CD14-positive monocyte (primary cell): ENCODE measurements around the gene SOBP. TPM values are rescaled to one million over a fixed set of nuclear protein-coding genes. Genes with fewer than 3 reads are reported as not detected.
A peak's percentile ranks its signal among the peaks of the same experiment; 100 is the strongest.

Source experiments
- DNase-seq, 3 donors: peaks; one replicate each; pipeline ENCODE4 v3.0.0-alpha.2; 2011 to 2022
- H2AFZ ChIP-seq: 2 replicates; pipeline ENCODE4 v1.6.0; 2012; ENCODE audit warnings: mild to moderate bottlenecking, low read depth, low read length, inconsistent platforms; ENCODE audit not compliant: insufficient read depth, poor library complexity, severe bottlenecking
- H3K27ac ChIP-seq, 2 donors: 1 replicate in 1 of 2; 2 replicates in 1 of 2; pipeline ENCODE4 v1.5.1; 2012 to 2013; ENCODE audit warnings: low read length in 2 of 2, control low read depth in 1 of 2, inconsistent platforms in 1 of 2, low read depth in 1 of 2, mild to moderate bottlenecking in 1 of 2
- H3K27me3 ChIP-seq, 2 donors: one replicate each; pipeline versions ENCODE4 v1.6.0 to v1.6.1; 2011 to 2013; ENCODE audit warnings: low read length in 2 of 2; ENCODE audit not compliant: control insufficient read depth in 2 of 2, insufficient read depth in 2 of 2
- H3K36me3 ChIP-seq, 2 donors: replicated peaks in 1 of 2; 1 replicate in 1 of 2; 2 replicates in 1 of 2; pipeline versions ENCODE4 v1.5.1 to v1.6.1; 2012 to 2013; ENCODE audit warnings: low read length in 2 of 2, control low read depth in 1 of 2, inconsistent platforms in 1 of 2, mild to moderate bottlenecking in 1 of 2; ENCODE audit not compliant: insufficient read depth in 2 of 2, control insufficient read depth in 1 of 2
- H3K4me1 ChIP-seq, 2 donors: 1 replicate in 1 of 2; 2 replicates in 1 of 2; pipeline versions ENCODE4 v1.5.1 to v1.6.1; 2012 to 2013; ENCODE audit warnings: low read length in 2 of 2, control low read depth in 1 of 2, inconsistent platforms in 1 of 2, mild to moderate bottlenecking in 1 of 2, moderate library complexity in 1 of 2; ENCODE audit not compliant: insufficient read depth in 2 of 2, control insufficient read depth in 1 of 2
- H3K4me2 ChIP-seq: replicated peaks from 2 replicates; pipeline ENCODE3; 2012; ENCODE audit warnings: low read length, moderate library complexity, mild to moderate bottlenecking; ENCODE audit not compliant: poor library complexity, severe bottlenecking; ENCODE audit errors: extremely low read depth
- H3K4me3 ChIP-seq, 3 experiments: fragments of 200-600 bp in 1 of 3; sonication (generic) in 1 of 3; replicated peaks in 1 of 3; 1 replicate in 2 of 3; 2 replicates in 1 of 3; pipeline ENCODE4 v1.5.1; 2011 to 2013; ENCODE audit warnings: low read length in 3 of 3, mild to moderate bottlenecking in 3 of 3, control low read depth in 2 of 3, low read depth in 2 of 3, inconsistent platforms in 1 of 3, moderate library complexity in 1 of 3
- H3K79me2 ChIP-seq: 2 replicates; pipeline ENCODE4 v1.6.0; 2012; ENCODE audit warnings: mild to moderate bottlenecking, control low read depth, inconsistent platforms, low read length, moderate library complexity; ENCODE audit not compliant: insufficient read depth
- H3K9ac ChIP-seq: 2 replicates; pipeline ENCODE4 v1.6.0; 2017; ENCODE audit warnings: low read length, mild to moderate bottlenecking; ENCODE audit not compliant: insufficient read depth, poor library complexity, severe bottlenecking
- H3K9me3 ChIP-seq, 2 donors: replicated peaks in 1 of 2; 1 replicate in 1 of 2; 2 replicates in 1 of 2; pipeline versions ENCODE4 v1.5.1 to v1.6.1; 2012 to 2013; ENCODE audit warnings: low read length in 2 of 2, control low read depth in 1 of 2; ENCODE audit not compliant: control insufficient read depth in 1 of 2, insufficient read depth in 1 of 2
- H4K20me1 ChIP-seq: 2 replicates; pipeline ENCODE4 v1.6.0; 2012; ENCODE audit warnings: mild to moderate bottlenecking, low read length, control low read depth, moderate library complexity; ENCODE audit not compliant: insufficient read depth
- H3K27ac Mint-ChIP-seq, 7 donors: one replicate each; pipeline ENCODE4 v1.8.0; 2020; ENCODE audit warnings: mild to moderate bottlenecking in 7 of 7, mixed read lengths in 7 of 7, moderate library complexity in 6 of 7, inconsistent platforms in 2 of 7
- H3K27me3 Mint-ChIP-seq, 3 donors: one replicate each; pipeline ENCODE4 v1.8.0; 2021 to 2022; ENCODE audit warnings: low read depth in 3 of 3, mild to moderate bottlenecking in 3 of 3, mixed read lengths in 3 of 3, moderate library complexity in 3 of 3, inconsistent platforms in 1 of 3
- H3K36me3 Mint-ChIP-seq, 2 donors: one replicate each; pipeline ENCODE4 v1.8.0; 2020; ENCODE audit warnings: mixed read lengths in 2 of 2, inconsistent platforms in 1 of 2, mild to moderate bottlenecking in 1 of 2
- H3K4me1 Mint-ChIP-seq: one replicate; pipeline ENCODE4 v1.8.0; 2020; ENCODE audit warnings: mild to moderate bottlenecking, mixed read lengths
- H3K4me3 Mint-ChIP-seq, 2 donors: one replicate each; pipeline ENCODE4 v1.8.0; 2020; ENCODE audit warnings: mild to moderate bottlenecking in 2 of 2, mixed read lengths in 2 of 2, moderate library complexity in 1 of 2
- H3K9me3 Mint-ChIP-seq, 7 donors: one replicate each; pipeline ENCODE4 v1.8.0; 2020 to 2022; ENCODE audit warnings: mixed read lengths in 7 of 7, mild to moderate bottlenecking in 6 of 7, moderate library complexity in 6 of 7, inconsistent platforms in 2 of 7
- CTCF ChIP-seq: fragments of 200-600 bp; IDR thresholded peaks from one replicate; pipeline ENCODE4 v1.8.0; 2022; ENCODE audit warnings: antibody characterized with exemption, mild to moderate bottlenecking
- WGBS: methylation state at CpG from one replicate; pipeline ENCODE4 v1.1.5; 2013; ENCODE audit warnings: missing lambda C conversion rate; ENCODE audit not compliant: insufficient coverage; 5-methylcytosine and 5-hydroxymethylcytosine counted together
- intact Hi-C, 2 donors: fragments of 100-400 bp; cut with micrococcal nuclease; formaldehyde crosslinking; loops; one replicate each; pipeline versions ENCODE4 v1.15.0 to v1.15.1; 2023
- polyA plus RNA-seq, 3 donors: library from polyadenylated mRNA; depleted of rRNA in 1 of 3; unstranded in 2 of 3; stranded (reverse) in 1 of 3; fragments of 300-500 nt in 2 of 3; fragments of >200 nt in 1 of 3; fragmentation: Illumina TruSeq in 2 of 3; gene quantifications; 1 replicate in 2 of 3; 2 replicates in 1 of 3; pipeline ENCODE4 v1.2.3, GENCODE V29; 2012 to 2021

Gene SOBP
- polyA plus RNA-seq, 3 donors = not detected

GRCh38 chr6:107667790-107668189 lies 177.9 kb downstream of the SOBP start:
- Mint-ChIP-seq H3K36me3 (no peaks in the 10 kb centered on the region), H3K27ac (no peak overlapping the region), H3K27me3 (peaks cover 45 to 71% (median 50%) of the 10 kb centered on the region in 3 donors), H3K4me3 (peak overlapping the region in 1 of 2 donors; percentile 20), H3K4me1 (peaks cover 27% of the 10 kb centered on the region), H3K9me3 (no peaks in the 10 kb centered on the region)
- Histone ChIP-seq H3K4me2 (no peak overlapping the region), H2AFZ (no peak overlapping the region), H3K4me1 (peaks cover 18 to 21% of the 10 kb centered on the region in 2 donors), H3K36me3 (no peaks in the 10 kb centered on the region), H3K9me3 (no peaks in the 10 kb centered on the region), H3K79me2 (no peaks in the 10 kb centered on the region), H3K27me3 (peaks cover 16 to 44% of the 10 kb centered on the region in 2 donors), H3K4me3 (no peak overlapping the region), H3K27ac (no peak overlapping the region), H3K9ac (no peak overlapping the region), H4K20me1 (no peaks in the 10 kb centered on the region)
- intact Hi-C loops = no loop called here
- WGBS = 100% methylated on average over 1 of the region's 3 CpGs
- DNase-seq = no peak
- no peak for TF ChIP-seq CTCF

GRCh38 chr6:107668743-107669474 lies 179.0 kb downstream of the SOBP start:
- no peak overlapping the region for H2AFZ ChIP-seq
- whole genome bisulfite sequencing = 94% methylated on average over 13 of the region's 23 CpGs
- H3K27me3 ChIP-seq = peaks cover 16 to 48% of the 10 kb centered on the region in 2 donors
- DNase-seq = no peak
- H3K4me3 ChIP-seq = no peak overlapping the region
- intact Hi-C loops = no loop called here
- H3K9me3 ChIP-seq = no peaks in the 10 kb centered on the region
- Mint-ChIP-seq H3K4me1 (peaks cover 27% of the 10 kb centered on the region), H3K27ac (no peak overlapping the region), H3K9me3 (no peaks in the 10 kb centered on the region), H3K36me3 (no peaks in the 10 kb centered on the region), H3K4me3 (peak overlapping the region in 1 of 2 donors; percentile 55), H3K27me3 (peaks cover 37 to 68% (median 45%) of the 10 kb centered on the region in 3 donors)
- no peak overlapping the region for H3K4me2 ChIP-seq
- no peaks in the 10 kb centered on the region for H3K79me2 ChIP-seq
- H3K36me3 ChIP-seq = no peaks in the 10 kb centered on the region
- H3K9ac ChIP-seq = no peak overlapping the region
- TF ChIP-seq CTCF = no peak
- no peak overlapping the region for H3K27ac ChIP-seq
- no peaks in the 10 kb centered on the region for H4K20me1 ChIP-seq
- peaks cover 18 to 21% of the 10 kb centered on the region in 2 donors for H3K4me1 ChIP-seq
